ENCODE measurements around the gene HCN3.
A peak's percentile ranks its signal among the peaks of the same experiment; 100 is the strongest.
"Not testable (repeated sequence)": the region's sequence is repeated elsewhere in the genome, so short reads cannot be mapped to it uniquely, and the experiment has no call there.

HCN3 gene

GRCh38 chr1:155319536-155319935 is 42.3 kb downstream of the HCN3 start:
- DNase-seq, result no peak

DNA sequence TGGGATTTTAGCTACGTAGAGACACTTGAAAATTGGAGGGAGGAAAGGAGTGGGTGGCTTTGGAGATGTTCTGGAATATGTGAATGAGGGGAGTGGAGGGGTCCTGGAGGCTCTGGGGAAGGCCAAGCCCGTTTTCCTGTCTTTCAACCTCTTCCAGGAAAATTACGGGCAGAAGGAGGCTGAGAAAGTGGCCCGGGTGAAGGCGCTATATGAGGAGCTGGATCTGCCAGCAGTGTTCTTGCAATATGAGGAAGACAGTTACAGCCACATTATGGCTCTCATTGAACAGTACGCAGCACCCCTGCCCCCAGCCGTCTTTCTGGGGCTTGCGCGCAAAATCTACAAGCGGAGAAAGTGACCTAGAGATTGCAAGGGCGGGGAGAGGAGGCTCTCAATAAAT is 43.0 kb downstream of the HCN3 start:
- no peak for DNase-seq

GRCh38 chr1:155320661-155321617 is 43.7 kb downstream of the HCN3 start, which contains the start of gene RUSC1:
Gene RUSC1, plus strand, starts transcription at chr1:155320894. Its CDS starts 880 bp downstream, at chr1:155321774.
- DNase-seq, result peak; percentile 23 to 25

GRCh38 chr1:155321639-155322503 is 44.6 kb downstream of the HCN3 start:
- no peak for DNase-seq

DNA sequence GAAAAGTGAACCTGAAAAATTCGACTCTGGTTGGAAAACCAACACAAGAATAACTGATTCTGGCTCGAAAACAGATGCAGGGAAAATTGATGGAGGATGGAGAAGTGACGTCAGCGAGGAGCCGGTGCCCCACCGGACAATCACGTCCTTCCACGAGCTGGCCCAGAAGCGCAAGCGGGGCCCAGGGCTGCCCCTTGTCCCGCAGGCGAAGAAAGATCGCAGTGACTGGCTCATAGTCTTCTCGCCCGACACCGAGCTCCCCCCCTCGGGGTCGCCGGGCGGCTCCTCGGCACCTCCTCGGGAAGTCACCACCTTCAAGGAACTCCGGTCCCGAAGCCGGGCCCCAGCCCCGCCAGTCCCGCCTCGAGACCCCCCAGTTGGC is 45.3 kb downstream of the HCN3 start:
- no peak for DNase-seq

DNA sequence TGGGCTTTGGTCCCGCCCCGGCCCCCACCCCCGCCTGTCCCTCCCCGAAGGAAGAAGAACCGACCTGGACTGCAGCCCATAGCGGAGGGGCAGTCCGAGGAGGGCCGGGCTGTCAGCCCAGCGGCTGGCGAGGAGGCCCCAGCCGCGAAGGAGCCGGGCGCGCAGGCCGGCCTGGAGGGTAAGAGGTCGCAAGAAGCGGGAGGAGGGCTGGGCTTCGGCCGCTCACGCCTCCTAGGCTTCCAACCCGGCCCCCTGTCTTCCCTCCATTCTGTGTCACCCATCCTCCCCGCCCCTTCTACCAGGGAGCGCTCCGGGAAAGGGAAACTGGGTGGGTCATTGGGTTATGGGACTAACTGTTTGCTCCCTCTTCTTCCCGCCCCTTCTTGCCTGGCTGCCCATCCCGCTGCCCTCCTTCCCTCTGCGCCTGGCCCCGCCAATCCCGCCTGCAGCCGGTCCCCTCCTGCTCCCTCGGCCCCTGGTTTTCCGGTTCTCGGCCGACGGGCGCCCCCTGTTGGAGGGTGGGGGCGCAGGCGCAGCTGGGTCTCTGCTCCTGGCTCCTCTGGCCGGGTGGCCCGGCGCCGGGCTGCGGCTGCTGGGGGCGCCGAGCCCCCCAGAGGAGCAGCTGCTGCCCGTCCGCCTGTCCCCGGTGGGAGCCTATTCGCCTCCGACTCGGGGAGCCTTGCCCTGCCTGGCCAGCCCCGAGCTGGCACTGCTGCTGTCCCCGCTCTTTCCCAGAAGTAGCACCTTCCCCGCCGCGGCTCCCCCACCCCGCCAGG is 45.9 kb downstream of the HCN3 start:
- peak; percentile 75 to 79 for DNase-seq

DNA sequence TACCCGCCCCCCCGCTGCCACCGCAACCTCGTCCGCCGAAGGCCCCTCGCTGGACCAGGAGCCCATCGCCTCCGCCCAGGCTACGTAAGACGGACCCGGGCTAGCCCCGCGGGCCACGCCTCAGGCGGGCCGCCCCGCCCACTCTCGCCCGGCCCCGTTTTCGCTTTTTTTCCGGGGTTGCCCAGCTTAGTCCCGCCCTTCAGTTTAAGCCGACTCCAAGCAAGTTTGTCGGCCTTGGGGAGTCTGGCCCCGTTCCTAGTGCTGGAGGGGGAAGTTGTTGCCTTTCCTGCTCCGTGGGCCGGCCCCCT is 46.4 kb downstream of the HCN3 start:
- peak; percentile 31 to 94 for DNase-seq

DNA sequence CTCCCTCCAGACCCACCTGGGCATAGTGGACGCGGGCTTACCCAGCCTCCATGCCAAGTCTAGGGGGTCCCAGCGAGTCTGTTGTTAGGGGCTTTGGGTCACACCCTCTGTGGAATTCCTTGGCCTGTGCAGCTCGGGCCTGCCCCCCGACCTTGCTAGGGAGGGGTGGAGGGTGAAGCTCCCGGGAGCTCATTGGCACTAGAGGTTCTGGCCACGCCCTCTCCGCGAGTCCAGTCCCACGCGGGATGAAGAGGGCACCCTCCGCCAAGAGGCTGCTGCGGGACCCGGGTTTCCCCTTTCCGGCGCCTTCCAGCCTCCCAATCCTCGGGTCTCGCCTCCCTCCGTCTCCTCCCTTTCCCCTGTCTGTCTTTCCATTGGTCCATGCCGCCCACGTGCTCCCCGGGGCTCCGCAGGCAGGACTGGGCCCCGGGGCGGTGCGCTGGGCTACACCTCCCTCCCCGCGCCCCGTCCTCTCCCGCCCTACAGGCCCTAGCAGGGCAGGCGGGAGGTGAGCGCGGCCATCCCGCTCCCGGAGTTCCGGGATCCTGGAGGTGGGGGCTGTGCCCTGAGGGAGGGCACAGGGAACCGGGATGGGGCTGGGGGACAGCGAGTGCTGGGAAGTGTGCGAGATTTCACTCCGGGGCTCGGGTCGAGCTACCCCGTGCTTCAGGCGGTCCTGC is 46.9 kb downstream of the HCN3 start:
- peak; percentile 88 to 95 for DNase-seq

DNA sequence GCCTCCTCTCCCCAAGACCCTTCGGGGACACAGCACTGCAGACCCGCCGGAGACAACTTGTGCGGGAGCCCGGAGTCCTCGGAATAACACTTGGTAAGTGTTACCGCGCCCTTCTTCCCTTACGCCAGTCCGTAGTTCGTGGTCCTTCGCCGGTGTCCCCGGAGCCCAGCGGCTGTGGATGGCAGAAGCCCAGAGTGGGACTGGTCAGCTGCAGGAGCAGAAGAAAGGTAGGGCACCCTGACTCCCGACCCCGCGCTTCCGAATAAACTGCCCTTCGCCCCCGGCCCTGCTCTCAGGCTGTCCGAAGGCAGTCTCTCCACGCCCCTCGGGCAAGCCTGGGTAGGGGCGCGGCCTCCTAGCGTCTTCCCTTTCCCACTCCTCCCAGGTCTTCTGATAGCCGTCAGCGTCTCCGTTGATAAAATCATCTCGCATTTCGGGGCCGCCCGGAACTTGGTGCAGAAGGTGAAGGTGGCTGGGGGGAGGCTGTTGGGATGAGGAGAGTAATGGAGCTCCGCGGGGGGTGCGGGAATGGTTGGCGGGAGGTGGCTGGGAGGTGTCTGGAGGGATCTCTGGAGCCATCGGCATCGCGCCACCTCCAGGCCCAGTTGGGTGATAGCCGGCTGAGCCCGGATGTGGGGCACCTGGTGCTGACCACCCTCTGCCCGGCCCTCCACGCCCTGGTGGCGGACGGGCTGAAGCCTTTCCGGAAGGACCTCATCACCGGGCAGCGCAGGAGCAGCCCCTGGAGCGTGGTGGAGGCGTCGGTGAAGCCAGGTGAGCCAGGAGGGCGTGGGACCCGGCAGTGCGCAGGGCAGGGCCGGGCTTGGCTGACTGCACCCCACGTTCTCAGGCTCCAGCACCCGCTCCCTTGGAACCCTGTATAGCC is 47.7 kb downstream of the HCN3 start:
- DNase-seq, result peak in 1 of 2 donors; percentile 51

GRCh38 chr1:155325603-155325893 is 48.3 kb downstream of the HCN3 start:
- DNase-seq, result no peak

DNA sequence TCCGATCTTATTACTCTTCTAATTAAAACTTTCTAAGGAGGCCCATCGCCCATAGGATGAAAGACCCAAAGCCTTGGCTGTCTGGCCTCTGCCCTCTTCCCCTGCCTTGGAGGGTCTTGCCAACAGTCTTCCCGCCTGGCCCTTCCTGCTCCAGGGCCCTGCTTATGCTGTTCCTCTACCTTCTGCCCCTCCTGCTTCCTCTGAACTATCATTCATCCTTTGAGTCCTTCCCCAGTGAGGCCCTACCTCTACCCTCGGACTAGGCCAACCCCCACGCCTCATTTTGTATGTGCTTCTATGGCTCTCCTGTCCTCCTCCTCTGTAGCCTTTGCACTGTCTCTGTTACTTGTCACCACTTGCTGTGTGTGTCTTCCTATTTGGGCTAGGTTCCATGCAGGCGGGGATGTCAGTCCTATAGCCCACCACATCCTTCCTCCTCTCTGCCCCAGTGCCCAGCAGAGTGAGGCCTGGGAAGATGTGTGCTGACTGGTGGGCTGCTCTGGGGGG is 48.8 kb downstream of the HCN3 start:
- no peak for DNase-seq

DNA sequence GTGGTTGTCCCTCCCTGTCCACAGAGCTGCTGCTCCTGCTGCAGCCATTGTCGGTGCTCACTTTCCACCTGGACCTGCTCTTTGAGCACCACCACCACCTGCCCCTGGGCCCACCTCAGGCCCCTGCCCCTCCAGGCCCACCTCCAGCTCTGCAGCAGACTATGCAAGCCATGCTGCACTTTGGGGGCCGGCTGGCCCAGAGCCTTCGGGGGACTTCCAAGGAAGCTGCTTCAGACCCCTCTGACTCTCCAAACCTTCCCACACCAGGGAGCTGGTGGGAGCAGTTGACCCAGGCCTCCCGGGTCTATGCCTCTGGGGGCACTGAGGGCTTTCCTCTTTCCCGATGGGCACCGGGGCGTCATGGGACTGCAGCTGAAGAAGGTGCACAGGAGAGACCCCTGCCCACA is 49.4 kb downstream of the HCN3 start:
- no peak for DNase-seq

DNA sequence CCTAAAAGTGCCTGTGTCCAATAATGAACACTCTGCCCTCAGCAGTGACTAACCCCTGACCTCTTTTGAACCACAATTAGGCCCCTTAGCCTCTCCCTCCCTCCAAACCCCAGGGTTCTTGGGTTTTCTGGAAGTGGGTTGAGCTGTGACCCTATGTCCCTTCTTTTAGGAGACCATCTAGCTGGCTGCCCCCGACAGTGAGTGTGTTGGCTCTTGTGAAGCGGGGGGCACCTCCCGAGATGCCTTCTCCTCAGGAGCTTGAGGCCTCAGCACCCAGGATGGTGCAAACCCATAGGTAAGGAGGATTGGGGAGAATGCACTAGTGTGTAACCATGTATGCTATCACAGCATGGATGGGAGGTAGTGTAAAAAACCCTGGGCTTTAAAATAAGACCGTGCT is 50.7 kb downstream of the HCN3 start:
- DNase-seq, result no peak

- not testable (repeated sequence) for DNase-seq
Measured at GRCh38 chr1:155328856-155329255, 51.6 kb downstream of the HCN3 start.

- DNase-seq, result no peak
Measured at GRCh38 chr1:155329980-155330598, 52.8 kb downstream of the HCN3 start.

- DNase-seq, result no peak
Measured at GRCh38 chr1:155334962-155335361, 57.7 kb downstream of the HCN3 start.
